Upper lobe of left lung (tissue), 6 donors: ENCODE data around the gene FYN. TPM values are rescaled to one million over a fixed set of nuclear protein-coding genes. Genes with fewer than 3 reads are reported as not detected.

Source experiments
- ATAC-seq, 2 donors: fragments of 200-7000 bp; cut with Tn5 transposase; one replicate each; pipeline ENCODE4 v1.9.1; 2022; ENCODE audit warnings: mild to moderate bottlenecking in 2 of 2, moderate library complexity in 2 of 2; ENCODE audit not compliant: low FRiP score in 2 of 2
- DNase-seq, 2 donors: peaks; one replicate each; pipeline ENCODE4 v3.0.0-alpha.2; 2019 to 2020
- H3K27ac ChIP-seq, 4 donors: fragments of 200-600 bp; sonication (generic); one replicate each; pipeline ENCODE4 v1.5.1; 2016 to 2019
- H3K27me3 ChIP-seq, 4 donors: fragments of 200-600 bp; sonication (generic); one replicate each; pipeline ENCODE4 v1.5.1; 2017 to 2019
- H3K36me3 ChIP-seq, 4 donors: fragments of 200-600 bp; sonication (generic); one replicate each; pipeline ENCODE4 v1.5.1; 2016 to 2019
- H3K4me1 ChIP-seq, 4 donors: fragments of 200-600 bp; sonication (generic); one replicate each; pipeline ENCODE4 v1.5.1; 2018 to 2019
- H3K4me3 ChIP-seq, 4 donors: fragments of 200-600 bp; sonication (generic); one replicate each; pipeline ENCODE4 v1.5.1; 2017 to 2019; ENCODE audit warnings: mild to moderate bottlenecking in 2 of 4, moderate library complexity in 1 of 4
- H3K9me3 ChIP-seq, 4 donors: fragments of 200-600 bp; sonication (generic); one replicate each; pipeline ENCODE4 v1.5.1; 2018 to 2019
- EP300 ChIP-seq, 4 donors: sonication (generic); formaldehyde crosslinking; IDR thresholded peaks; one replicate each; pipeline ENCODE4 v1.5.1; 2017; ENCODE audit warnings: antibody characterized with exemption in 4 of 4, control low read depth in 2 of 4
- POLR2A ChIP-seq, 4 donors: fragments of 450-650 bp; IDR thresholded peaks; one replicate each; pipeline ENCODE4 v1.5.1; 2016 to 2017; ENCODE audit warnings: antibody characterized with exemption in 4 of 4, mild to moderate bottlenecking in 2 of 4
- POLR2AphosphoS5 ChIP-seq, 2 donors: sonication (generic); formaldehyde crosslinking; IDR thresholded peaks; one replicate each; pipeline ENCODE4 v1.5.1; 2017; ENCODE audit warnings: antibody characterized with exemption in 2 of 2
- WGBS, 2 donors: methylation state at CpG; one replicate each; pipeline ENCODE4 v1.1.5; 2017 to 2018; 5-methylcytosine and 5-hydroxymethylcytosine counted together
- total RNA-seq, 6 donors: library from RNA; depleted of rRNA in 4 of 6; stranded (reverse); fragments of >200 nt in 4 of 6; gene quantifications; one replicate each; pipeline versions ENCODE4 v1.1.0 to v1.2.1, GENCODE V29; 2016 to 2021
- TF ChIP-seq, protein P1 (sequence below), 6 experiments: fragments of 450-650 bp in 4 of 6; fragments of 200-600 bp in 2 of 6; sonication (generic) in 2 of 6; IDR thresholded peaks; one replicate each; pipeline ENCODE4 v1.5.1; 2016 to 2019; ENCODE audit warnings: antibody characterized with exemption in 6 of 6
- donor health status: DM: no; HTN: no; CAD: no; lungs with moderate emphysema.
- donor health status: DM: no; HTN: yes; CAD: no; lungs with severe emphysema.

FYN gene
- total RNA-seq, 6 donors from 2014 or later, result 69.1 to 181 (median 113) TPM

DNA sequence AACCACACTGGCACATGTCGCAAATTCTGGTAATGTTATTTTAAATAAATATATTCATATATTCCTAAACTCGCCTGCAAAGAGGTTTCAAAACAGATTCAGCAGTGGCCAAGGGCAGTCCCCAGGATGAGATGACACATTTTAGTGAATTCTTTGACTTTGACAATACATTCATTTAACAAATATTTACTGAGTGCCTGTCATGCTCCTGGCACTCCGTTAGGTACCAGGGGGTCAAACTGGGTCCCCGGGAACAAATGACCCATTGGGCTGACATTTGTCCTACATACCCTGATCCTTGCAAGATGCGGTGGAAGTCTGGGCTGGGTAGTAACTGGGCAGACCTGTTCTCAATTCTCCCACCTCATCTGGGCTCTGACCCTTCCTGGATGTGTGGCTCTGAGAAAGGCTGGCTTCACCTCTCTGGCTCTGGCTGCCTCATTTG, 74.9 kb downstream of the FYN start:
- peaks cover 12 to 28% (median 20%) of the 10 kb centered on the region in 4 donors for H3K4me1 ChIP-seq
- no peak for ATAC-seq
- no peaks in the 10 kb centered on the region for H3K36me3 ChIP-seq
- H3K27ac ChIP-seq, result peak overlapping the region in 1 of 4 donors; percentile 9
- no peaks in the 10 kb centered on the region for H3K9me3 ChIP-seq
- WGBS, 2 donors, result 58 to 73% methylated on average over 5 of the region's 5 CpGs
- H3K4me3 ChIP-seq, result no peak overlapping the region
- DNase-seq, result no peak
- H3K27me3 ChIP-seq, result no peaks in the 10 kb centered on the region
- TF ChIP-seq POLR2A (IDR thresholded peaks at IDR 0.05) (no peak), EP300 (IDR thresholded peaks at IDR 0.05) (no peak)

DNA sequence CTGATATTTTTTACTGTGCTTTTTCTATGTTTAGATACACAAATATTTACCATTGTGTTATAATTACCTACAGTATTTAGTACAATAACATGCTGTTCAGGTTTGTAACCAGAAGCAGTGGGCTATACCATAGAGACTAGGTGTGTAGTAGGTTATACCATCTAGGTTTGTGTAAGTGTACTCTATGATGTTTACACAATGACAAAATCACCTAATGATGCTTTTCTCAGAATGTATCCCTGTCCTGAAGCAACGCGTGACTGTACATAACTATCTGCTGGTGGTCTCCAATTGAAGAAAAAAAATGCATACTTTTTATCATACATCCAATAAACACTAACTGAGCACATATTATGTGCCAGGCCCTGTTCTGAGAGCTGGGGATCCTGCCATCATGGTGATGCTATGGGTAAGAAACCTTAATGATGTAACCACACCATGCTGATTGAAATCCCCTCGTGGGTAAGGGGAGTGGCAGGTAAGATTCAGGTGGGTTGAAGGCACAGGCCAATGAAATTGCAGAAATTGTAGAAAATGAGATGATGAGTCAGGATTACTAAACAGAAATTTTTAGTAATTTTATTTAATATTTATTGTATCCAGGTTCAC, 76.8 kb downstream of the FYN start:
- peaks cover 0 to 15% (median 11%) of the 10 kb centered on the region in 4 donors for H3K4me1 ChIP-seq
- no peaks in the 10 kb centered on the region for H3K36me3 ChIP-seq
- no peaks in the 10 kb centered on the region for H3K27me3 ChIP-seq
- ATAC-seq (no peak), DNase-seq (no peak)
- no peak overlapping the region for H3K27ac ChIP-seq
- H3K9me3 ChIP-seq, result no peaks in the 10 kb centered on the region
- H3K4me3 ChIP-seq, result no peak overlapping the region
- WGBS, 2 donors, result 95 to 96% methylated on average over 3 of the region's 3 CpGs
- no peak for TF ChIP-seq POLR2A (IDR thresholded peaks at IDR 0.05)

DNA sequence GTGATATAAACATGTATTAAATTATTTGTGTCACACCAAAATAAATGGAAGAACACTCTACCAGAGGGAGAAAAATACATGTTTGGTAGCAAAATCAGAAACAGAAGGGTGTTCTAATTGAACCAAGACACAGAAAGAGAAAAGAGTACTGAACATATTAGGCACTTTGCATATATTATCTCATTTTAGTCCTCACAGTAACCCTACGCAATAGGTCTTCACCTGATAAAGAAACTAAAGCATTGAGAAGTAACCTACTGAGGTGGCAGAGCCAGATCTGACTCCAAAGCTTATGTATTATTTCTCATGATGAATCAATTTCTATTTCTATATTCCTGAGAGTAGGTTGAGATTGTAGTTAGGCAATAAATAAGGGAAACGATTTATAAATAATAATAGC, 77.7 kb downstream of the FYN start:
- no peak overlapping the region for H3K4me3 ChIP-seq
- no peak overlapping the region for H3K27ac ChIP-seq
- ATAC-seq (no peak), DNase-seq (no peak)
- H3K9me3 ChIP-seq, result no peaks in the 10 kb centered on the region
- H3K36me3 ChIP-seq, result no peaks in the 10 kb centered on the region
- no peaks in the 10 kb centered on the region for H3K27me3 ChIP-seq
- TF ChIP-seq EP300 (IDR thresholded peaks at IDR 0.05), result no peak
- TF ChIP-seq, protein P1, sequence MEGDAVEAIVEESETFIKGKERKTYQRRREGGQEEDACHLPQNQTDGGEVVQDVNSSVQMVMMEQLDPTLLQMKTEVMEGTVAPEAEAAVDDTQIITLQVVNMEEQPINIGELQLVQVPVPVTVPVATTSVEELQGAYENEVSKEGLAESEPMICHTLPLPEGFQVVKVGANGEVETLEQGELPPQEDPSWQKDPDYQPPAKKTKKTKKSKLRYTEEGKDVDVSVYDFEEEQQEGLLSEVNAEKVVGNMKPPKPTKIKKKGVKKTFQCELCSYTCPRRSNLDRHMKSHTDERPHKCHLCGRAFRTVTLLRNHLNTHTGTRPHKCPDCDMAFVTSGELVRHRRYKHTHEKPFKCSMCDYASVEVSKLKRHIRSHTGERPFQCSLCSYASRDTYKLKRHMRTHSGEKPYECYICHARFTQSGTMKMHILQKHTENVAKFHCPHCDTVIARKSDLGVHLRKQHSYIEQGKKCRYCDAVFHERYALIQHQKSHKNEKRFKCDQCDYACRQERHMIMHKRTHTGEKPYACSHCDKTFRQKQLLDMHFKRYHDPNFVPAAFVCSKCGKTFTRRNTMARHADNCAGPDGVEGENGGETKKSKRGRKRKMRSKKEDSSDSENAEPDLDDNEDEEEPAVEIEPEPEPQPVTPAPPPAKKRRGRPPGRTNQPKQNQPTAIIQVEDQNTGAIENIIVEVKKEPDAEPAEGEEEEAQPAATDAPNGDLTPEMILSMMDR (IDR thresholded peaks at IDR 0.05), result no peak
- no peak for TF ChIP-seq POLR2AphosphoS5 (IDR thresholded peaks at IDR 0.05)
- no peak for TF ChIP-seq POLR2A (IDR thresholded peaks at IDR 0.05)
- WGBS, 2 donors, result 82 to 85% methylated on average over 2 of the region's 2 CpGs
- H3K4me1 ChIP-seq, result peaks cover 0 to 14% (median 10%) of the 10 kb centered on the region in 4 donors

DNA sequence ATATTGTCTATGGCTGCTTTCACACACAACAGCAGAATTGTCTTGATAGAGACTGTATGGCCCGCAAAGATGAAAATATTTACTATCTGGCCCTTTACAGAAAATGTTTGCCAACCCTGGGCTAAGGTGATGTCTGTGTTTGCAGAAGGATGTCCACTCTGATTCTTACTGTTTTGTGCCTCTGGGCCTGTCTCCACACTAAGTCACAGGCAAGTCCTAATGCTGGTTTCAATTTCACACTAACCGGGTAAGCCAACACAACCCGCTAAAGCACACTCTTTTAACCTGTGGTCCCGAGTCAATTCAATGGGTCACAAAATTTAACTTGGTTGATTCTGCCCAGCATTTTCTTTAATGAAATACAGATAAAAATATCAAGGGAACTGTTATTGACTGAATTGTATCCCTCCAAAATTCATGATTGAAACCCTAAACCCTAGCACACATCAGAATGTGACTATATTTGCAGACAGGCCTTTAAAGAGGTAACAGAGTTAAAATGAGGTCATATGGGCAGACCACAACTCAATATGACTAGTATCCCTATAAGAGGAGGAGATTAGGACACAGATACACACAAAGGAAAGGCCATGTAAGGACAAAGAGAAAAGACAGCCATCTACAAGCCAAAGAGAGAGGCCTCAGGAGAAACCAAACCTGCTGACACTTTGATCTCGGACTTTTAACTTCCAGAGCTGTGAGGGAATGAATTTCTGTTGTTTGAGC, 78.4 kb downstream of the FYN start:
- H3K4me1 ChIP-seq, result peaks cover 0 to 14% (median 10%) of the 10 kb centered on the region in 4 donors
- WGBS, 2 donors, result 81 to 89% methylated on average over 5 of the region's 5 CpGs
- H3K36me3 ChIP-seq, result no peaks in the 10 kb centered on the region
- no peak for ATAC-seq
- H3K4me3 ChIP-seq, result no peak overlapping the region
- TF ChIP-seq EP300 (IDR thresholded peaks at IDR 0.05) (no peak), POLR2A (IDR thresholded peaks at IDR 0.05) (no peak), POLR2AphosphoS5 (IDR thresholded peaks at IDR 0.05) (no peak)
- TF ChIP-seq, protein P1 (IDR thresholded peaks at IDR 0.05), result no peak
- DNase-seq, result no peak
- H3K27me3 ChIP-seq, result no peaks in the 10 kb centered on the region
- H3K9me3 ChIP-seq, result no peaks in the 10 kb centered on the region
- peak overlapping the region in 2 of 4 donors; percentile 27 to 42 for H3K27ac ChIP-seq

DNA sequence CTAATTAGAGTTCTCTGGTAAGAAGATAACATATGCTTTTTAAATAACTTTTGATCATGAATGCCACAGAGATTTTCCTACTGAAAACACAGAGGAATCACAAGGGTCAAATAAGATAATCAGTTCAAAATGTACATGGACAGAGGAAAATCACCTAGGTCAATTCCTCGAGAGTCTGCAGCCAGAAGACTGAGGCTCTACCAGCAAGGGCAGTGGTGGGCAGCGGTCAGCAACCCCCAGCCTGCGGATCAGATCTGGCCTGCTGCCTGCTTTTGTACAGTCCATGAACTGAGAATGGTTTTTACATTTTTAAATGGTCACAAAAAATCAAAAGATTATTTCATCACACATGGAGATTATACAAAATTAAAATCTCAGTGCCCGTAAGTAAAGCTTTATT, 79.0 kb downstream of the FYN start:
- H3K27me3 ChIP-seq, result no peaks in the 10 kb centered on the region
- H3K27ac ChIP-seq, result peak overlapping the region in 2 of 4 donors; percentile 27 to 42
- TF ChIP-seq EP300 (IDR thresholded peaks at IDR 0.05), result no peak
- no peak for TF ChIP-seq POLR2A (IDR thresholded peaks at IDR 0.05)
- TF ChIP-seq, protein P1 (IDR thresholded peaks at IDR 0.05), result no peak
- TF ChIP-seq POLR2AphosphoS5 (IDR thresholded peaks at IDR 0.05), result no peak
- peaks cover 3 to 19% (median 9%) of the 10 kb centered on the region in 4 donors for H3K4me1 ChIP-seq
- H3K36me3 ChIP-seq, result no peaks in the 10 kb centered on the region
- DNase-seq (peak in 1 of 2 donors; percentile 32), ATAC-seq (no peak)
- no peaks in the 10 kb centered on the region for H3K9me3 ChIP-seq
- 74 to 90% methylated on average over 4 of the region's 4 CpGs for WGBS, 2 donors
- no peak overlapping the region for H3K4me3 ChIP-seq
